GM21619 (cell line): Measurements from ENCODE around the gene CHRNA1.
A peak's percentile ranks its signal among the peaks of the same experiment; 100 is the strongest.

Experiments used
- ATAC-seq: cut with Tn5 transposase; IDR thresholded peaks from one replicate; pipeline ENCODE4 v1.9.1; 2021; ENCODE audit not compliant: unreplicated experiment

The CHRNA1 gene

GRCh38 chr2:174761837-174762236, 2.4 kb downstream of the CHRNA1 start:
- ATAC-seq, result no peak

- ATAC-seq, result no peak
These were observed 3.3 kb downstream of the CHRNA1 start for GRCh38 chr2:174760845-174761473.

GRCh38 chr2:174759381-174760065, 4.7 kb downstream of the CHRNA1 start:
- ATAC-seq, result no peak

GRCh38 chr2:174756743-174757142, 7.5 kb downstream of the CHRNA1 start:
- ATAC-seq, result no peak

- peak; percentile 20 for ATAC-seq
These were observed 11.1 kb downstream of the CHRNA1 start for GRCh38 chr2:174753038-174753633.

- peak; percentile 84 for ATAC-seq
These were observed 11.8 kb downstream of the CHRNA1 start for GRCh38 chr2:174752403-174753037.

GRCh38 chr2:174750923-174751441, 13.3 kb downstream of the CHRNA1 start:
- ATAC-seq, result peak; percentile 45

- ATAC-seq, result no peak
These were observed 14.5 kb downstream of the CHRNA1 start for GRCh38 chr2:174749793-174750192.

GRCh38 chr2:174748948-174749347, 15.3 kb downstream of the CHRNA1 start:
- no peak for ATAC-seq

- ATAC-seq, result no peak
These were observed 19.1 kb downstream of the CHRNA1 start for GRCh38 chr2:174745142-174745541.

- no peak for ATAC-seq
These were observed 20.2 kb downstream of the CHRNA1 start for GRCh38 chr2:174744111-174744510.

GRCh38 chr2:174740721-174741120, 23.6 kb downstream of the CHRNA1 start:
- no peak for ATAC-seq

- ATAC-seq, result no peak
These were observed 25.4 kb downstream of the CHRNA1 start for GRCh38 chr2:174738841-174739240.

- ATAC-seq, result no peak
These were observed 32.7 kb downstream of the CHRNA1 start for GRCh38 chr2:174731546-174731945.

- ATAC-seq, result no peak
These were observed 33.6 kb downstream of the CHRNA1 start for GRCh38 chr2:174730698-174731018.

- no peak for ATAC-seq
These were observed 34.2 kb downstream of the CHRNA1 start for GRCh38 chr2:174729797-174730697.

- ATAC-seq, result no peak
These were observed 36.2 kb downstream of the CHRNA1 start for GRCh38 chr2:174728096-174728495.

- ATAC-seq, result no peak
These were observed 38.1 kb downstream of the CHRNA1 start for GRCh38 chr2:174726212-174726611.

GRCh38 chr2:174722942-174723592, 41.2 kb downstream of the CHRNA1 start:
- no peak for ATAC-seq

- ATAC-seq, result no peak
These were observed 45.3 kb downstream of the CHRNA1 start for GRCh38 chr2:174719016-174719415.
